HCT116 (cell line): ENCODE measurements around the gene TAPT1. TPM values are rescaled to one million over a fixed set of nuclear protein-coding genes. Genes with fewer than 3 reads are reported as not detected.

Source experiments
- ATAC-seq: fragments of 200-7000 bp; cut with Tn5 transposase; 2 replicates; pipeline ENCODE4 v1.9.1; 2020; ENCODE audit warnings: mild to moderate bottlenecking, moderate library complexity
- BruUV-seq: library from RNA; stranded (reverse); fragments of 400-500 nt; replicated peaks from 2 replicates; lab custom pipeline; 2021; lab: Mats Ljungman, UMichigan
- CTCF ChIA-PET: fragments of 300-600 bp; sonication (Branson Sonifier 250); formaldehyde crosslinking; loops from one replicate; lab custom pipeline; 2021; ENCODE audit warnings: antibody characterized with exemption; lab: Charles Lee
- POLR2A ChIA-PET: fragments of 300-600, 350-600 bp; sonication (Branson Sonifier 250); formaldehyde crosslinking; loops from one replicate; lab custom pipeline; 2021; ENCODE audit warnings: antibody characterized with exemption; lab: Charles Lee
- RAD21 ChIA-PET, 2 experiments: fragments of 300-600 bp; sonication (Branson Sonifier 250); formaldehyde crosslinking; loops; one replicate each; lab custom pipeline; 2023; ENCODE audit warnings: low total read pairs in 2 of 2; ENCODE audit not compliant: uncharacterized antibody in 2 of 2, unreplicated experiment in 2 of 2, low non-redundant PET in 1 of 2; lab: Charles Lee
- DNase-seq: peaks from one replicate; pipeline ENCODE4 v3.0.0-alpha.2; 2010; ENCODE audit warnings: low read depth, low spot score
- H2AFZ ChIP-seq: fragments of 200-600 bp; shearing (Covaris generic), sonication (generic); 2 replicates; pipeline ENCODE4 v1.6.1; 2017; ENCODE audit warnings: low read depth, mixed run types, mixed read lengths, antibody characterized with exemption, low read length; ENCODE audit not compliant: poor library complexity, severe bottlenecking
- H3K27ac ChIP-seq: 2 replicates; pipeline ENCODE4 v1.5.1; 2012; ENCODE audit warnings: low read depth, low read length
- H3K27me3 ChIP-seq: fragments of 200-600 bp; sonication (generic); 2 replicates; pipeline ENCODE4 v1.6.1; 2016; ENCODE audit warnings: mixed run types, low read length, mixed read lengths; ENCODE audit not compliant: insufficient read depth
- H3K36me3 ChIP-seq, 2 experiments: fragments of 200-500 bp in 1 of 2; fragments of 200-600 bp in 1 of 2; sonication (Bioruptor generic) in 1 of 2; sonication (generic) in 1 of 2; 2 replicates each; pipeline versions ENCODE4 v1.5.1 to v1.6.1; 2014 to 2016; ENCODE audit warnings: low read length in 2 of 2, inconsistent platforms in 1 of 2, mixed read lengths in 1 of 2, mixed run types in 1 of 2; ENCODE audit not compliant: insufficient read depth in 2 of 2, control insufficient read depth in 1 of 2
- H3K4me1 ChIP-seq, 2 experiments: fragments of 200-600 bp in 1 of 2; sonication (generic) in 1 of 2; 2 replicates each; pipeline versions ENCODE4 v1.5.1 to v1.6.1; 2012 to 2017; ENCODE audit warnings: low read length in 2 of 2, inconsistent platforms in 1 of 2, mild to moderate bottlenecking in 1 of 2, mixed read lengths in 1 of 2, mixed run types in 1 of 2, moderate library complexity in 1 of 2; ENCODE audit not compliant: insufficient read depth in 2 of 2, control insufficient read depth in 1 of 2
- H3K4me2 ChIP-seq: fragments of 200-600 bp; sonication (generic); 2 replicates; pipeline ENCODE4 v1.6.1; 2017; ENCODE audit warnings: mixed run types, low read length, mixed read lengths
- H3K4me3 ChIP-seq, 2 experiments: fragments of 200-600 bp in 1 of 2; sonication (generic) in 1 of 2; replicated peaks in 1 of 2; 2 replicates each; pipeline ENCODE4 v1.5.1; 2011 to 2016; ENCODE audit warnings: low read length in 2 of 2, control low read depth in 1 of 2, low read depth in 1 of 2, mild to moderate bottlenecking in 1 of 2, mixed read lengths in 1 of 2, mixed run types in 1 of 2
- H3K79me2 ChIP-seq: fragments of 200-600 bp; sonication (generic); 2 replicates; pipeline ENCODE4 v1.6.1; 2017; ENCODE audit warnings: mild to moderate bottlenecking, mixed run types, low read length, moderate library complexity, mixed read lengths; ENCODE audit not compliant: insufficient read depth
- H3K9ac ChIP-seq: fragments of 200-600 bp; sonication (generic); 2 replicates; pipeline ENCODE4 v1.6.1; 2016; ENCODE audit warnings: low read length, mixed read lengths
- H3K9me2 ChIP-seq: fragments of 200-600 bp; sonication (generic), shearing (Covaris generic); 2 replicates; pipeline ENCODE4 v1.6.1; 2017; ENCODE audit warnings: mixed run types, mild to moderate bottlenecking, moderate library complexity; ENCODE audit not compliant: insufficient read depth
- H3K9me3 ChIP-seq, 2 experiments: fragments of 200-500 bp in 1 of 2; fragments of 200-600 bp in 1 of 2; sonication (Bioruptor generic) in 1 of 2; sonication (generic) in 1 of 2; 2 replicates each; pipeline ENCODE4 v1.6.1; 2014 to 2017; ENCODE audit warnings: low read length in 2 of 2, mixed read lengths in 2 of 2, inconsistent platforms in 1 of 2, low read depth in 1 of 2, mild to moderate bottlenecking in 1 of 2, mixed run types in 1 of 2, moderate library complexity in 1 of 2; ENCODE audit not compliant: control insufficient read depth in 1 of 2, insufficient read depth in 1 of 2
- H4K20me1 ChIP-seq: fragments of 200-600 bp; sonication (generic), shearing (Covaris generic); 2 replicates; pipeline ENCODE4 v1.6.1; 2017; ENCODE audit warnings: mixed run types, mild to moderate bottlenecking, moderate library complexity; ENCODE audit not compliant: insufficient read depth
- ATF3 ChIP-seq: IDR thresholded peaks from 2 replicates; pipeline ENCODE4 v1.6.1; 2012
- CBX3 ChIP-seq: IDR thresholded peaks from 2 replicates; pipeline ENCODE4 v1.6.1; 2012; ENCODE audit warnings: low read depth
- CEBPB ChIP-seq: IDR thresholded peaks from 2 replicates; pipeline ENCODE4 v1.6.1; 2012; ENCODE audit warnings: low read depth
- ELF1 ChIP-seq: IDR thresholded peaks from 2 replicates; pipeline ENCODE4 v1.6.1; 2012; ENCODE audit warnings: low read depth, borderline replicate concordance
- EZH2 ChIP-seq: fragments of 200-600 bp; sonication (generic); IDR thresholded peaks from 2 replicates; pipeline ENCODE4 v1.6.1; 2017; ENCODE audit warnings: antibody characterized with exemption, mixed run types
- EZH2phosphoT487 ChIP-seq: fragments of 200-600 bp; IDR thresholded peaks from 2 replicates; pipeline ENCODE4 v1.6.1; 2018; ENCODE audit warnings: antibody characterized with exemption, borderline replicate concordance
- POLR2A ChIP-seq: IDR thresholded peaks from 2 replicates; pipeline ENCODE4 v1.7.0; 2011; ENCODE audit warnings: borderline replicate concordance; ENCODE audit not compliant: insufficient read depth, insufficient read length; ENCODE audit errors: extremely low read depth
- POLR2AphosphoS5 ChIP-seq: IDR thresholded peaks from 2 replicates; pipeline ENCODE4 v1.6.1; 2011; ENCODE audit warnings: mild to moderate bottlenecking, low read depth, low read length, moderate library complexity
- TCF7L2 ChIP-seq: IDR thresholded peaks from 2 replicates; pipeline ENCODE4 v1.7.0; 2011; ENCODE audit warnings: borderline replicate concordance, inconsistent platforms; ENCODE audit not compliant: insufficient read depth, insufficient read length; ENCODE audit errors: extremely low read depth
- YY1 ChIP-seq: IDR thresholded peaks from 2 replicates; pipeline ENCODE4 v1.6.1; 2011; ENCODE audit warnings: low read length, low read depth, moderate library complexity, mild to moderate bottlenecking; ENCODE audit not compliant: insufficient replicate concordance; ENCODE audit errors: extremely low read depth
- intact Hi-C: fragments of 100-400 bp; cut with micrococcal nuclease; formaldehyde crosslinking; loops from 2 replicates; pipeline ENCODE4 v1.10.0; 2022
- total RNA-seq: library from RNA; stranded (reverse); gene quantifications from one replicate; pipeline ENCODE4 v1.2.1, GENCODE V29; 2021; ENCODE audit not compliant: unreplicated experiment

TAPT1 gene
- total RNA-seq, 1 experiment from 2014 or later: 11.7 TPM

GRCh38 chr4:16124232-16124631, 102.0 kb downstream of the TAPT1 start:
- BruUV-seq: no TSS peak
- Histone ChIP-seq H3K27me3 (no peaks in the 10 kb centered on the region), H3K4me2 (no peak overlapping the region), H3K9me3 (no peaks in the 10 kb centered on the region), H3K4me1 (no peaks in the 10 kb centered on the region), H3K9me2 (no peaks in the 10 kb centered on the region), H2AFZ (no peak overlapping the region), H3K36me3 (no peaks in the 10 kb centered on the region), H3K79me2 (no peaks in the 10 kb centered on the region), H3K27ac (no peak overlapping the region), H3K4me3 (no peak overlapping the region), H4K20me1 (no peaks in the 10 kb centered on the region), H3K9ac (no peak overlapping the region)
- intact Hi-C loops: loop anchor here (1.0 kb wide), 1 partner anchor 33 kb away; no protein-coding TSS in a partner anchor
- DNase-seq (no peak), ATAC-seq (no peak)
- TF ChIP-seq EZH2: no peak
- TF ChIP-seq POLR2A: no peak
- no peak for TF ChIP-seq EZH2phosphoT487
- no peak for TF ChIP-seq TCF7L2
- no peak for TF ChIP-seq POLR2AphosphoS5
- TF ChIP-seq ELF1: no peak
- no peak for TF ChIP-seq CBX3
- ChIA-PET RAD21 (no interaction called here), CTCF (no interaction called here), POLR2A (no interaction called here)

- ChIA-PET CTCF (no interaction called here), POLR2A (no interaction called here)
These were observed 102.8 kb downstream of the TAPT1 start for GRCh38 chr4:16123356-16124084.

More at GRCh38 chr4:16123356-16124084, 102.8 kb downstream of the TAPT1 start:
- Histone ChIP-seq H3K27ac (no peak overlapping the region), H3K9me2 (no peaks in the 10 kb centered on the region), H3K36me3 (no peaks in the 10 kb centered on the region), H3K4me3 (no peak overlapping the region), H2AFZ (no peak overlapping the region), H3K9ac (no peak overlapping the region), H4K20me1 (no peaks in the 10 kb centered on the region), H3K27me3 (0 out of 2 replicates have a peak, but pooled peaks cover 6% of the 10 kb centered on the region), H3K79me2 (no peaks in the 10 kb centered on the region), H3K9me3 (no peaks in the 10 kb centered on the region), H3K4me2 (no peak overlapping the region), H3K4me1 (no peaks in the 10 kb centered on the region)
- DNase-seq (no peak), ATAC-seq (no peak)
- TF ChIP-seq YY1 (no peak), CEBPB (no peak), ATF3 (no peak)
- intact Hi-C loops: loop anchor here (1.0 kb wide), 1 partner anchor 32 kb away; no protein-coding TSS in a partner anchor
- RAD21 ChIA-PET: interaction anchor here in 1 of 2 experiments (0.8 kb wide), 1 partner anchor 122 kb away, joined by 3 read pairs; no protein-coding TSS in a partner anchor
- BruUV-seq: no TSS peak
